Heart left ventricle (tissue), 16 donors: ENCODE measurements around the gene BDP1. TPM values are rescaled to one million over a fixed set of nuclear protein-coding genes. Genes with fewer than 3 reads are reported as not detected.
A peak's percentile ranks its signal among the peaks of the same experiment; 100 is the strongest.
"Not testable (repeated sequence)": the region's sequence is repeated elsewhere in the genome, so short reads cannot be mapped to it uniquely, and the experiment has no call there.

Experiments
- ATAC-seq, 4 donors: fragments of 200-7000 bp; cut with Tn5 transposase; one replicate each; pipeline ENCODE4 v1.9.1; 2020 to 2022; ENCODE audit warnings: moderate library complexity in 4 of 4, mild to moderate bottlenecking in 3 of 4, moderate number of reproducible peaks in 1 of 4
- DNase-seq, 5 donors: peaks; one replicate each; pipeline ENCODE4 v3.0.0-alpha.2; 2020
- H3K27ac ChIP-seq, 12 donors: fragments of 200-600 bp; sonication (generic) in 4 of 12; one replicate each; pipeline versions ENCODE4 v1.5.0 to v1.8.0; 2016 to 2022; ENCODE audit warnings: mild to moderate bottlenecking in 2 of 12
- H3K27me3 ChIP-seq, 9 donors: fragments of 200-600 bp; sonication (generic) in 2 of 9; one replicate each; pipeline versions ENCODE4 v1.5.1 to v1.8.0; 2016 to 2022; ENCODE audit warnings: mild to moderate bottlenecking in 3 of 9
- H3K36me3 ChIP-seq, 9 donors: fragments of 200-600 bp; sonication (generic) in 2 of 9; one replicate each; pipeline versions ENCODE4 v1.5.0 to v1.8.0; 2018 to 2022; ENCODE audit warnings: mild to moderate bottlenecking in 2 of 9
- H3K4me1 ChIP-seq, 12 donors: fragments of 200-600 bp; sonication (generic) in 4 of 12; one replicate each; pipeline versions ENCODE4 v1.5.0 to v1.8.0; 2016 to 2022; ENCODE audit warnings: mild to moderate bottlenecking in 3 of 12
- H3K4me3 ChIP-seq, 12 donors: fragments of 200-600 bp; sonication (generic) in 4 of 12; one replicate each; pipeline versions ENCODE4 v1.5.0 to v1.8.0; 2017 to 2022; ENCODE audit warnings: mild to moderate bottlenecking in 9 of 12, moderate library complexity in 4 of 12
- H3K9me3 ChIP-seq, 12 donors: fragments of 200-600 bp; sonication (generic) in 4 of 12; one replicate each; pipeline versions ENCODE4 v1.5.0 to v1.8.0; 2016 to 2022; ENCODE audit warnings: mild to moderate bottlenecking in 1 of 12
- CTCF ChIP-seq, 12 donors: fragments of 200-600 bp; sonication (generic) in 4 of 12; IDR thresholded peaks; one replicate each; pipeline versions ENCODE4 v1.5.0 to v1.8.0; 2018 to 2022; ENCODE audit warnings: antibody characterized with exemption in 12 of 12, mild to moderate bottlenecking in 5 of 12
- POLR2A ChIP-seq, 2 donors: fragments of 450-650 bp; IDR thresholded peaks; one replicate each; pipeline ENCODE4 v1.6.1; 2017; ENCODE audit warnings: antibody characterized with exemption in 2 of 2, mild to moderate bottlenecking in 2 of 2, moderate library complexity in 2 of 2
- WGBS, 4 donors: extraction: QIAGEN DNeasy Blood & Tissue Kit in 2 of 4; methylation state at CpG; one replicate each; pipeline versions ENCODE4 v1.1.5 to v1.1.7; 2013 to 2018; 5-methylcytosine and 5-hydroxymethylcytosine counted together
- intact Hi-C, 10 donors: fragments of 100-400 bp; cut with DNase I; formaldehyde crosslinking; loops; one replicate each; pipeline versions ENCODE4 v1.11.1 to v1.14.2; 2022
- long read RNA-seq, 3 donors: library from polyadenylated mRNA; unstranded; transcript quantifications; one replicate each; pipeline ENCODE4 v2.0.0, GENCODE V29; 2020 to 2021
- polyA plus RNA-seq, 2 donors: library from polyadenylated mRNA; stranded (reverse); fragments of 200-250 nt; gene quantifications; one replicate each; pipeline ENCODE4 v1.2.3, GENCODE V29; 2013
- total RNA-seq, 9 donors: library from RNA; depleted of rRNA in 2 of 9; stranded (reverse); fragments of >200 nt in 2 of 9; fragmentation: NEBNext Ultra II Directional in 3 of 9; extraction: Animal tissue kit (Norgen Biotek cat#: 25700) in 3 of 9; gene quantifications; one replicate each; pipeline versions ENCODE4 v1.1.0 to v1.2.4, GENCODE V29; 2016 to 2023
- donor health status: ischemic (EF 13 %, LVEDD 7.1; RV severe dilation, severe dysfunction).
- donor health status: healthy with polysubstance abuse.
- donor health status: DM: no; HTN: yes; CAD: no.
- donor health status: DM: no; HTN: no; CAD: no.
- donor health status: ischemic (EF 25% LVEDD 6.9; RV normal size, moderate dysfunction).
- donor health status: ischemic (EF 25% LVEDD 5.7; RV mildly dilated, moderate dysfunction).
- donor health status: healthy.
- donor health status: DM: yes; HTN: yes; CAD: no.
- donor health status: ischemic (EF 35%, LVEDD 5.7; RV mildly dilated, moderate dysfunction).
- donor health status: nonischemic (EF 11% LVEDD 7.7; RV severe dilation, severe dysfunction).
- donor health status: DM: yes; HTN: yes; CAD: no.
- donor health status: PGD.
- donor health status: ischemic (EF 29% LVEDD 5.4; RV normal size, mild dysfunction).
- donor health status: nonischemic (EF 23%, LVEDD 6.1; RV moderate dilation, normal function).

Gene BDP1
- total RNA-seq (10 to 100 TPM; 14.9 to 18.3 (median 17.6) TPM), polyA plus RNA-seq (10 to 100 TPM in 1 of 2 donors, 1 to 10 TPM in 1; 9.9 to 13.9 TPM)
- long read RNA-seq, donor 1, partial matches to known transcripts = 13 of 17 reads
- long read RNA-seq, donor 1, other reads (novel, unspliced or antisense) = 4 of 17 reads
- long read RNA-seq, donor 2, partial matches to known transcripts = 24 of 27 reads
- long read RNA-seq, donor 2, other reads (novel, unspliced or antisense) = 3 of 27 reads
- long read RNA-seq, donor 3, partial matches to known transcripts = 18 of 23 reads
- long read RNA-seq, donor 3, other reads (novel, unspliced or antisense) = 5 of 23 reads

GRCh38 chr5:71455427-71456361 lies at the start of gene BDP1:
Gene BDP1, plus strand, starts transcription at chr5:71455651. Its CDS starts 227 bp downstream, at chr5:71455878.
- peak; percentile 95 to 97 (median 97) for DNase-seq
- peaks cover 0 to 10% (median 0%) of the 10 kb centered on the region in 9 donors for H3K27me3 ChIP-seq
- TF ChIP-seq CTCF (IDR thresholded peaks at IDR 0.05) = peak in 7 of 12 donors; percentile 4 to 31 (median 16)
- peak in 1 of 2 donors; percentile 58 for TF ChIP-seq POLR2A (IDR thresholded peaks at IDR 0.05)
- peak; percentile 95 to 98 (median 98) for ATAC-seq
- H3K27ac ChIP-seq = peak within 1 kb of the TSS; percentile 63 to 93 (median 91)
- H3K4me1 ChIP-seq = peaks cover 4 to 28% (median 19%) of the 10 kb centered on the region in 12 donors
- 0 to 1% (median 0%) methylated on average over 42 to 50 of the region's 50 CpGs for WGBS, 4 donors
- H3K4me3 ChIP-seq = peak within 1 kb of the TSS; percentile 68 to 96 (median 84)
- intact Hi-C loops = no loop called here
- peaks cover 0 to 25% (median 23%) of the 10 kb centered on the region in 9 donors for H3K36me3 ChIP-seq
- no peaks in the 10 kb centered on the region for H3K9me3 ChIP-seq

GRCh38 chr5:71410088-71410487 lies 45.4 kb upstream of the BDP1 start:
- ATAC-seq = not testable (repeated sequence)

GRCh38 chr5:71415626-71416025 lies 39.8 kb upstream of the BDP1 start:
- intact Hi-C loops, H3K4me3 ChIP-seq, ATAC-seq, H3K27ac ChIP-seq, H3K36me3 ChIP-seq, H3K9me3 ChIP-seq, H3K4me1 ChIP-seq, DNase-seq: not testable (repeated sequence)
- peaks cover 0 to 10% (median 0%) of the 10 kb centered on the region in 9 donors for H3K27me3 ChIP-seq
- 70 to 88% (median 82%) methylated on average over 1 to 2 of the region's 2 CpGs for WGBS, 4 donors

More at GRCh38 chr5:71410088-71410487, 45.4 kb upstream of the BDP1 start:
- intact Hi-C loops, H3K4me3 ChIP-seq, H3K27ac ChIP-seq, H3K9me3 ChIP-seq, DNase-seq, H3K36me3 ChIP-seq, H3K4me1 ChIP-seq: not testable (repeated sequence)
- H3K27me3 ChIP-seq = peaks cover 0 to 12% (median 0%) of the 10 kb centered on the region in 9 donors
- WGBS, 4 donors = 67 to 74% (median 70%) methylated on average over 2 of the region's 2 CpGs

GRCh38 chr5:71418026-71418425 lies 37.4 kb upstream of the BDP1 start:
- WGBS, 4 donors = 80 to 93% (median 90%) methylated on average over 1 of the region's 1 CpG
- H3K4me1 ChIP-seq, H3K4me3 ChIP-seq, H3K36me3 ChIP-seq, DNase-seq, H3K9me3 ChIP-seq, ATAC-seq, H3K27ac ChIP-seq, intact Hi-C loops: not testable (repeated sequence)
- peaks cover 0 to 10% (median 0%) of the 10 kb centered on the region in 9 donors for H3K27me3 ChIP-seq

- intact Hi-C loops, H3K27ac ChIP-seq, ATAC-seq, H3K4me3 ChIP-seq, H3K9me3 ChIP-seq, DNase-seq, H3K4me1 ChIP-seq, H3K36me3 ChIP-seq: not testable (repeated sequence)
- peaks cover 0 to 10% (median 0%) of the 10 kb centered on the region in 9 donors for H3K27me3 ChIP-seq
- WGBS, 4 donors = 30 to 90% (median 55%) methylated on average over 1 of the region's 1 CpG
Measured at GRCh38 chr5:71421278-71421677, 34.2 kb upstream of the BDP1 start.

GRCh38 chr5:71423896-71424295 lies 31.6 kb upstream of the BDP1 start:
- H3K36me3 ChIP-seq, H3K27me3 ChIP-seq, H3K27ac ChIP-seq, H3K4me3 ChIP-seq, H3K4me1 ChIP-seq, ATAC-seq, H3K9me3 ChIP-seq, intact Hi-C loops, DNase-seq: not testable (repeated sequence)
- WGBS, 4 donors = 74 to 79% (median 78%) methylated on average over 3 of the region's 3 CpGs

GRCh38 chr5:71426686-71427474 lies 28.6 kb upstream of the BDP1 start:
- 46 to 70% (median 61%) methylated on average over 2 of the region's 2 CpGs for WGBS, 4 donors

GRCh38 chr5:71432410-71432809 lies 23.0 kb upstream of the BDP1 start:
- intact Hi-C loops, ATAC-seq, H3K36me3 ChIP-seq: not testable (repeated sequence)

More at GRCh38 chr5:71426686-71427474, 28.6 kb upstream of the BDP1 start:
- H3K4me1 ChIP-seq, H3K27ac ChIP-seq, H3K36me3 ChIP-seq, H3K4me3 ChIP-seq, intact Hi-C loops, H3K27me3 ChIP-seq, ATAC-seq, DNase-seq, H3K9me3 ChIP-seq: not testable (repeated sequence)

GRCh38 chr5:71434825-71435224 lies 20.6 kb upstream of the BDP1 start:
- 30 to 41% (median 39%) methylated on average over 3 of the region's 3 CpGs for WGBS, 4 donors

More at GRCh38 chr5:71432410-71432809, 23.0 kb upstream of the BDP1 start:
- H3K4me1 ChIP-seq, DNase-seq, H3K9me3 ChIP-seq, H3K27me3 ChIP-seq, H3K4me3 ChIP-seq, H3K27ac ChIP-seq: not testable (repeated sequence)
- WGBS, 4 donors = 81 to 92% (median 87%) methylated on average over 3 of the region's 3 CpGs

More at GRCh38 chr5:71434825-71435224, 20.6 kb upstream of the BDP1 start:
- intact Hi-C loops, H3K9me3 ChIP-seq, DNase-seq, H3K27me3 ChIP-seq, H3K4me1 ChIP-seq, ATAC-seq, H3K36me3 ChIP-seq, H3K27ac ChIP-seq, H3K4me3 ChIP-seq: not testable (repeated sequence)
